ENCODE results near the gene F12. TPM values are rescaled to one million over a fixed set of nuclear protein-coding genes. Genes with fewer than 3 reads are reported as not detected.
A peak's percentile ranks its signal among the peaks of the same experiment; 100 is the strongest.
"Not testable (repeated sequence)": the region's sequence is repeated elsewhere in the genome, so short reads cannot be mapped to it uniquely, and the experiment has no call there.

The F12 gene
- total RNA-seq, 1 donor from 2014 or later: 5.8 TPM

DNA sequence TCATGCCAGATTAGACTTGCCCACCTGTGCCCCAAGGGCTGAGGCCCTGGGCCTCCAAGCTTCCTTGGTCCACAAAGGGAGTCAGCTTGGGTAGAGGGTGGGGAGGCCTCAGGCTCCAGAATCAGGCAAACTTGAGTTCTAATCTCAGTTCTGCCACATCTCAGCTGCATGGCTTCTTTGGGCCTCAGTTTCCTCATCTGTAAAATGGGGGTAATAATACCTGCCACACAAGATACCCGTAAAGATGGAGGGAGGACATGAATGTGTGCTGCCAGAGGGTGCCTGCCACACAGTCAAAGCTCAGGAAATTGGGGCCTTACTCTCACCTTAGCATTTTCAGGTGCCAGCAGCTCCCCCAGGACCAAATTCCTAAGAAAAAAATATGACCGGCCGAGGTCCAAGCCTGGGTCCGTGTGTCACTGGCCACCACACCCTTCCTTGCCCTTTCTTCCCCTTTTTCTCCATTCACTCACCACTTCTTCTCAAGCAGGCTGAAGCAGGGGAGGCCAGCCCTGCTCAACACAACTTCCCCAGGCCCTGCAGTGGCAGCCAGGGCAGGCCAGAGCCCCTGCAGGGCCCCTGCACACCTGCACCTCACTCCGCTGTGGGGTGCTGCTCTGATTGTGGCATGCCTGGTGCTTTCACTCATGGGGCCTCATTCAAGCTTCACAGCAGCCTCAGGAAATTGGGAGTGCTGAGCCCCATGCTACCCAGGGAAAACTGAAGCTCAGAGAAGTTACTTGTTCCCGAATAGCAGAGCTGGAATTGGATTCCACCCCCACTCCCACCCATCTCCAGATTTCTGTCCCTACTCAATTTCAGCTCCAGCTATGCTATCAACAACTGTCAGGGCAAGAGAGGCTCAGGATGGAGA is 47.7 kb downstream of the F12 start:
- Mint-ChIP-seq H3K27ac (peak overlapping the region; percentile 43), H3K4me1 (ENCODE audit: low read depth) (peaks cover 62% of the 10 kb centered on the region), H3K4me3 (ENCODE audit: low read depth) (peak overlapping the region; percentile 63), H3K9me3 (no peaks in the 10 kb centered on the region), H3K27me3 (ENCODE audit: low read depth) (no peaks in the 10 kb centered on the region), H3K36me3 (ENCODE audit: low read depth) (peaks cover 25% of the 10 kb centered on the region)
- intact Hi-C loops (cut with micrococcal nuclease): loop anchor here (5.0 kb wide), 2 partner anchors 41 to 49 kb away; partner anchors contain the start of genes MXD3 and PFN3
- no peak for DNase-seq (ENCODE audit: low spot score)

DNA sequence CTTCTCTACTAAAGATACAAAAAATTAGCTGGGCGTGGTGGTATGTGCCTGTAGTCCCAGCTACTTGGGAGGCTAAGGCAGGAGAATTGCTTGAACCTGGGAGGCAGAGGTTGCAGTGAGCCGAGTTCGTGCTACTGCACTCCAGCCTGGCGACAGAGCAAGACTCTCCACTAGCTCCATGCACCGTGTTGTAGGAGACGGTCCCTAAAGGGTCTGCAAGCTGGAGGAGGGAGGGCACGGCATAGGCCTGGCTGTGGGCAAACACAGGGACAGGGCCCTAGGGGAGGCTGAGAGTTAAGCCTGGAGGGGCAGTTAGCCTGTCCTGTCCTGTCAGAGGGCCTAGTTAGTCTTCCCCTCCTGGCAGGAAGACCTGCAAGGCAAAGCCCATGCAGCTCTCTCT is 48.6 kb downstream of the F12 start:
- DNase-seq (ENCODE audit: low spot score); H3K27ac Mint-ChIP-seq; H3K9me3 Mint-ChIP-seq; H3K27me3 Mint-ChIP-seq (ENCODE audit: low read depth); H3K4me3 Mint-ChIP-seq (ENCODE audit: low read depth): not testable (repeated sequence)
- H3K4me1 Mint-ChIP-seq (ENCODE audit: low read depth): peaks cover 66% of the 10 kb centered on the region
- intact Hi-C loops (cut with micrococcal nuclease): loop anchor here (5.0 kb wide), 2 partner anchors 42 to 48 kb away; partner anchors contain the start of genes MXD3 and PFN3
- peaks cover 19% of the 10 kb centered on the region for H3K36me3 Mint-ChIP-seq (ENCODE audit: low read depth)

DNA sequence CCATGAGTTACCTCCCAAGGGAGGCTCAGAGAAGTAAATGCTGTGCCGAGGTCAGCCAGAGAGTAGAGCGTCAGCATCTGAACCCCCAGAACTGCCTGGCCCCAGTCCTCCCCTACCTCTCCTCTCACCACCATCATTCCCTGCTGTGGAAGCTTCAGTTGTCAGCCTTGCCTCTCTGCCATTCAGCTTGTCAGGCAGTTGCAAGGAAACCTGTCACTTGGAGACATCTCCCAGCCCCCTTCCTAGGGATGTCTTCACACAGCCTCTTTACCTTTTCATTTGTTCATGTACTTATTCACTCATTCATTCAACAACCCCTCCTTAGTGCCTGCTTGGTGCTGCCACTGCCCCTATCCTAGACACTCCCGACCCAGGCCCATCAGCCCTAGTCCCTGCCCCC is 49.5 kb downstream of the F12 start:
- Mint-ChIP-seq H3K36me3 (ENCODE audit: low read depth) (peaks cover 17% of the 10 kb centered on the region), H3K4me1 (ENCODE audit: low read depth) (peaks cover 62% of the 10 kb centered on the region), H3K27ac (no peak overlapping the region), H3K9me3 (peaks cover 8% of the 10 kb centered on the region), H3K4me3 (ENCODE audit: low read depth) (peak overlapping the region; percentile 69), H3K27me3 (ENCODE audit: low read depth) (no peaks in the 10 kb centered on the region)
- intact Hi-C loops (cut with micrococcal nuclease): loop anchor here (5.0 kb wide), 2 partner anchors 42 to 48 kb away; partner anchors contain the start of genes MXD3 and PFN3
- DNase-seq (ENCODE audit: low spot score): no peak

DNA sequence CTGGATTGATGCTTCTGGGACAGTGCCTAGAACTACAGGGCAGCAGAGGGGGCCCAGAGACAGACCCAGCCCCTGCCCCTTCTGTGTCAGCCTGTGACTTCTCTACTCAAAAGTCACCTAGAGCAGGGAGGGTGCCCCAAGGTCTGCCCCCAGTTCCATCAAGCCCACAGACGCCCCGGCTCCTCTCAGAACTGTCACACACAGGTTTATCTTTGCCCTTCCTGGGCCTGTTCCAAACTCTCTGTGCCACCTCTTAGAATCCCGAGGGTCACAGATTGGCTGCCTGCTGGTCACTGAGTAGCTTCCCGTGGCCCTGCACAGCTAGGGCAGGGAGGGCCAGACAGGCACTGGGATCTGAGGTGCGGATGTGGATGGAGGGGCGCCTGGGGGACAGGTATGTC is 49.9 kb downstream of the F12 start:
- H3K9me3 Mint-ChIP-seq: peaks cover 8% of the 10 kb centered on the region
- intact Hi-C loops (cut with micrococcal nuclease): no loop called here
- no peak for DNase-seq (ENCODE audit: low spot score)
- H3K4me1 Mint-ChIP-seq (ENCODE audit: low read depth): peaks cover 59% of the 10 kb centered on the region
- H3K27ac Mint-ChIP-seq: no peak overlapping the region
- H3K4me3 Mint-ChIP-seq (ENCODE audit: low read depth): peak overlapping the region; percentile 88
- H3K36me3 Mint-ChIP-seq (ENCODE audit: low read depth): peaks cover 15% of the 10 kb centered on the region
- H3K27me3 Mint-ChIP-seq (ENCODE audit: low read depth): no peaks in the 10 kb centered on the region

DNA sequence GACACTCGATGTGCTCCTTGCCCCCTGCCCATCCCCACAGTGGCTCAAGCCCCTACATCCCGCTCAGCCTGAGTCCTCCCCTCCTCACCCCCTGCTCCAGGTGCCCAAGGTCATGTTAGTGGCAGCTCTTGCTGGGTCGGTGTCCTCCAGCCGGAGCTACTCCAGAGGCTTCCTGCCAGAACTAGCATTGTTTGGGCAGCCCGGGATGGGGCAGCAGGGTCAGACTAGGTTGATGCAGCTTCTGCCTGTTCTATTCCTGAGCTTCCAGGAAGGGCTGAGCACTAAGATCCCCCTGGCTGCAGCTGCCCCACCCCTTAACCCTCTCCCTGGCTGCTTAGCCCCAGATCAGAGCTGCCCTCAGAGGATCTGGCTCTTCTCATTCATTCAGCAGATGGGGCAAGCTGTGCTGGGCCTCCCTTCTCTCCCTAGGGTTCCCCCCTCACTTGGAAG is 51.0 kb downstream of the F12 start:
- peaks cover 15% of the 10 kb centered on the region for H3K36me3 Mint-ChIP-seq (ENCODE audit: low read depth)
- peaks cover 8% of the 10 kb centered on the region for H3K9me3 Mint-ChIP-seq
- no peaks in the 10 kb centered on the region for H3K27me3 Mint-ChIP-seq (ENCODE audit: low read depth)
- peak overlapping the region; percentile 30 for H3K27ac Mint-ChIP-seq
- H3K4me3 Mint-ChIP-seq (ENCODE audit: low read depth): peak overlapping the region; percentile 88
- no peak for DNase-seq (ENCODE audit: low spot score)
- H3K4me1 Mint-ChIP-seq (ENCODE audit: low read depth): peaks cover 55% of the 10 kb centered on the region
- intact Hi-C loops (cut with micrococcal nuclease): no loop called here

DNA sequence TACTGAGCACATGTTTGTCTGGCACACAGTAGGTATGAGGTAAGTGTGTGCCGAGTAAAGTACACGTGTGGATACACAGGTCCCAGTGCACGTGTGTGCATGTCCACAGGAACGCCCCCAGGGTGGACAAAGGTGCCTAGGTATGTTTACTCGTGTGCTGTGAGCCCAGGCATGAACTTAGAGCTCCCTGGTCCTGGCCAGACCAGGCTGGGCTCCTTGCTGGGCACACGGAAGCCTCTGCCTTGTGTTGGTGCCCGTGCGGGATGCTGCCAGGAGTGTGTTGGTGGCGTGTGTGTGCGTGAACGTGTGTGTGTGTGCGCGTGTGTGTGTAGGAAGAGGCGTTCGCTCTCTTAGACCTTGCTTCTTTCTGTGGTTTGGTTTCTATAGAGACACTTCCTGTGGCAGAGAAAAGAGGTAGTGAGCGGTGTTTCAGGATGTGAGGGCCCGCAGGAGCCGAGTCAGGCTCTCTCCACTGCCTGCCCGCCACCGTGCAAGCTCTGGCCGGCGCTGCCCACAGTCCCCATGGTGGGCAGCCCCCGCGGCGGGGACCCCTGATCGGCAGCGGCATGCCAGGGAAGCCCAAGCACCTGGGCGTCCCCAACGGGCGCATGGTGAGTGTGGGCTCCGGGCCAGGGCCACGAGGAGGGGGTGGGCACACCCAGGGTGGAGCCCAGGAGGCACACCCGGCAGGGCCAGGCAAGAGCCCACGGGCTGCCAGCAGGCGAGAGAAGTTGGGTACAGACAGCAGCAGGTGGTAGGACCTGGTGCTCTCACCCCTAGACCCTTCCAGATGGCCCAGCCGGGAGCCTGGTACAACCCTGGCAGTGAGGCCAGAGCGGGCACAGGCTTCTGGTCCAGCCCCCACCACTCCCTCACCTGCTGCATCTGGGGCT is 51.7 kb downstream of the F12 start, which contains the start of gene RGS14:
Gene RGS14, plus strand, starts transcription at position 466 of the 893 bp plus-strand sequence. Its CDS starts 101 bp downstream, at position 567.
- DNase-seq (ENCODE audit: low spot score): peak; percentile 72
- peak within 1 kb of the TSS; percentile 74 for H3K27ac Mint-ChIP-seq
- H3K9me3 Mint-ChIP-seq: peaks cover 8% of the 10 kb centered on the region
- H3K27me3 Mint-ChIP-seq (ENCODE audit: low read depth): no peaks in the 10 kb centered on the region
- peaks cover 15% of the 10 kb centered on the region for H3K36me3 Mint-ChIP-seq (ENCODE audit: low read depth)
- H3K4me3 Mint-ChIP-seq (ENCODE audit: low read depth): peak within 1 kb of the TSS; percentile 88
- intact Hi-C loops (cut with micrococcal nuclease): loop anchor here (2.0 kb wide), 1 partner anchor 15 kb away; no protein-coding TSS in a partner anchor
- peaks cover 53% of the 10 kb centered on the region for H3K4me1 Mint-ChIP-seq (ENCODE audit: low read depth)

DNA sequence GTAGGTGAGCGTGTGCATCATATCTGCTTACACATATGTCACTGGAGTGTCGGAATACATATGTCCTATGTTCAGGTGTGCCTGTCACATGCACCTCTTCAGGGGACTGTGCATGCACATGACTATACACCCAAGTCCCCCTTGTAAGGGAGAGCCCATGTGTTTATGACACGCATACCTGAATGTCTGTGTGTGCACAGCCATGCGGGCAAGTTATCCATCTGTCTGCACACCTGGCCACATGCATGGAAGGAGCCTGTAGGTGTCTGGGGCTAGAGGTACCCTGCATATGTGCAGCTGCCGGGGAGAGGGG is 52.3 kb downstream of the F12 start:
- Mint-ChIP-seq H3K27ac (peak overlapping the region; percentile 48), H3K27me3 (ENCODE audit: low read depth) (no peaks in the 10 kb centered on the region), H3K9me3 (peaks cover 8% of the 10 kb centered on the region), H3K4me3 (ENCODE audit: low read depth) (peak overlapping the region; percentile 88), H3K4me1 (ENCODE audit: low read depth) (peaks cover 51% of the 10 kb centered on the region), H3K36me3 (ENCODE audit: low read depth) (peaks cover 12% of the 10 kb centered on the region)
- no peak for DNase-seq (ENCODE audit: low spot score)
- intact Hi-C loops (cut with micrococcal nuclease): loop anchor here (2.0 kb wide), 1 partner anchor 16 kb away; no protein-coding TSS in a partner anchor

DNA sequence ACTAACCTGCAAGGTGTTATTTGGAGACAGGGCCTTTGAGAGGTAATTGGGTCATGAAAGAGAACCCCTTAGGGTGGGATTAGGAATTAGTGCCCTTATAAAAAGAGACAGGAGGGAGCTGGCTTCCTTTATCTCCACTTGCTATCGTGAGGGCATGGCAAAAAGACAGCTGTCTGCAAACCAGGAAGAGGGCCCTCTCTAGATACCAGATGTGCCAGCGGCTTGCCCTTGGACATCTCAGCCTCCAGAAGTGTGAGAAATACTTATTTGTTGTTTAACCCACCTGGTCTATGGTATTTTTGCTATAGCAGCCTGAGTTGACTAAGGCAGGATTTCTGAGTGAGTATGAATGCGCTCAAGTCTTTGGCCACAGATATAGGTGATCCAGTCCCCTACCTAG is 52.6 kb downstream of the F12 start:
- intact Hi-C loops (cut with micrococcal nuclease): loop anchor here (2.0 kb wide), 1 partner anchor 16 kb away; no protein-coding TSS in a partner anchor
- H3K27me3 Mint-ChIP-seq (ENCODE audit: low read depth): no peaks in the 10 kb centered on the region
- peaks cover 50% of the 10 kb centered on the region for H3K4me1 Mint-ChIP-seq (ENCODE audit: low read depth)
- H3K4me3 Mint-ChIP-seq (ENCODE audit: low read depth): no peak overlapping the region
- peaks cover 8% of the 10 kb centered on the region for H3K36me3 Mint-ChIP-seq (ENCODE audit: low read depth)
- no peak for DNase-seq (ENCODE audit: low spot score)
- peaks cover 8% of the 10 kb centered on the region for H3K9me3 Mint-ChIP-seq
- H3K27ac Mint-ChIP-seq: peak overlapping the region; percentile 1

DNA sequence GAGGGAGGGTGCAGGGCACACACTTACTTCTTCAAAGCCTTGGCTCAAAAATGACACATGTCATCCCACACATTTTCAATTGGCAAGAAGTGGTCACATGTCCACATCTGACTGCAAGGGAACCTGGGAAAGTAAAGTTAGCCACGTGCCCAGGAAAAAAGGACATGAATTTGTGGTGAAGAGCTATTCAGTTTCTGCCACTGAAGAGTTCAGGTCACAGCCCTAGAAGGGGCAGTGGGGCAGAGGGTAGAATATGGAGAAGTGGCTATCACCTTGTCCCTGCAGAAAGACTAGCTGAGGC is 53.5 kb downstream of the F12 start:
- Mint-ChIP-seq H3K27ac (no peak overlapping the region), H3K4me3 (ENCODE audit: low read depth) (no peak overlapping the region), H3K36me3 (ENCODE audit: low read depth) (peaks cover 7% of the 10 kb centered on the region), H3K9me3 (peaks cover 8% of the 10 kb centered on the region), H3K27me3 (ENCODE audit: low read depth) (no peaks in the 10 kb centered on the region), H3K4me1 (ENCODE audit: low read depth) (peaks cover 46% of the 10 kb centered on the region)
- intact Hi-C loops (cut with micrococcal nuclease): loop anchor here (2.0 kb wide), 1 partner anchor 17 kb away; no protein-coding TSS in a partner anchor
- no peak for DNase-seq (ENCODE audit: low spot score)

DNA sequence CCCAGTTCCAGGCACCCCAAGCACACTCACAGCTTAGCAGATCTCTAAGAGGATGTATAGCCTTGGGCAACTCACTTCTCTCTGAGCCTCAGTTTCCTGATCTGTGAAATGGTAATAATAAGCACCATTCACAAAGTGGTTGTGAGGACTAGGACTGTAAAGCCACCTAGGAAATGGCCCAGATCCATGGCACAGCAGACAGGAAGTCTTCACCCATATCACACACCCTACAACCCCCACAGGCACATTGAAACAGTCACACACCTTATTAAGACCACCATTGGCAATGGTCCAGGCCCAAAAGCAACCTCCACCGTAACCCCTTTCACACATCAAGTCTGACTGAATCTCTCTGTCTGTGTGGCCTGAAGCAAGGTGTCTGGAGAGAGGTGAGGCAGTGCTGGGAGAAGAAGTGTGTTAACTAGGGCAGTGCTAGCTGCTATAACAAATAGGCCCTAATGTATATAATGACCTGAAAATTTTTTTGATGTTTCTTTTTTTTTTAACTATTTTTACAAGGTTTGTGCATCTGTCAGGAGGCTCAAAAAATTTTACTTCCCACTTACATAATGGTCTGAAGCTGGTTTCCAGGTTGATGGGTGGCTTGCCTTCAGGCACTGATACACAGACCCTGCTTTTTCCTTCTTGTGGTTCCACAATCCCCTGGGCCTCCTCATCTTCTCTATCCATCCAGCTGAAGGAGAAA is 54.0 kb downstream of the F12 start:
- Mint-ChIP-seq H3K4me1 (ENCODE audit: low read depth) (peaks cover 50% of the 10 kb centered on the region), H3K36me3 (ENCODE audit: low read depth) (peaks cover 11% of the 10 kb centered on the region), H3K27me3 (ENCODE audit: low read depth) (no peaks in the 10 kb centered on the region), H3K27ac (no peak overlapping the region), H3K4me3 (ENCODE audit: low read depth) (no peak overlapping the region), H3K9me3 (peaks cover 8% of the 10 kb centered on the region)
- no peak for DNase-seq (ENCODE audit: low spot score)
- intact Hi-C loops (cut with micrococcal nuclease): no loop called here

DNA sequence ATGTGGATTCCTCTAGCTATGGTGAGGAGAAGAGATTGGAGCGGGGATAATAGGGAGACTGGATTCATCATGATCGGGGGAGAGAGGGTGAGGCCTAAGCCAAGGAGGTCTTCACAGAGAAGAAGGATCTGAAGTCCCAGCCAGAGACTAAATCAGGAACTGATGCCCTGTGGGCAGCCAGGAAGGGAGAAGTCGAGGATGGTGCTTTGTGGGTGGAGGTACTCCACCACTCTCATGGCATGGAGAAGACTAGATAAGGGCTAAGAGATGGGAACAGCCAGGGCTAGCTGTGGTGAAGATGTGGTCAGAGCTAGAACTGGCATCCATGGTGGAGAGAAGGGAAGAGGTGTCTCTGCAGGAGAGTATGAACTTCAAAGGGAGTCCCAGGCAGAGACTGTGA is 54.7 kb downstream of the F12 start:
- Mint-ChIP-seq H3K27me3 (ENCODE audit: low read depth) (no peaks in the 10 kb centered on the region), H3K27ac (no peak overlapping the region), H3K4me1 (ENCODE audit: low read depth) (peaks cover 50% of the 10 kb centered on the region), H3K9me3 (peaks cover 8% of the 10 kb centered on the region), H3K36me3 (ENCODE audit: low read depth) (peaks cover 12% of the 10 kb centered on the region), H3K4me3 (ENCODE audit: low read depth) (no peak overlapping the region)
- no peak for DNase-seq (ENCODE audit: low spot score)
- intact Hi-C loops (cut with micrococcal nuclease): no loop called here

DNA sequence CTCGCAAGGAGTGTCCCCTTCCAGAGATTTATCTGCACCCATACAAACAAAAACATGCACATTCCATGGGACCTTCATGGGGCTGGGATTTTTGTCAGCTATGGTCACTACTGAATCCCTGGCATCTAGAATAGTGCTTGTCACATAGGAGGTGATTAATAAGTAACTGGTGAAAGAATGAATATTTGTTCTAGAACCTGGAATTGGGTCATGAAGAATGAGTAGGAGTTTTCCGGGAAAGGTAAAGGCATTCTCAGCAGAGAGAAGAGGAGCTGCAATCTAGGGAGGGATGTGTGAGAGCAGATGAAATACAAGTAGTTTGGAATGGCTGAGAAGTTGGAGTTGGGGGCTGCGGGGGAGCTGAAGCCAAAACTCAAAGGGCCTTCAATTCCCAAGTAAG is 55.1 kb downstream of the F12 start:
- Mint-ChIP-seq H3K27ac (no peak overlapping the region), H3K36me3 (ENCODE audit: low read depth) (peaks cover 15% of the 10 kb centered on the region), H3K27me3 (ENCODE audit: low read depth) (no peaks in the 10 kb centered on the region), H3K9me3 (peaks cover 8% of the 10 kb centered on the region), H3K4me3 (ENCODE audit: low read depth) (no peak overlapping the region), H3K4me1 (ENCODE audit: low read depth) (peaks cover 48% of the 10 kb centered on the region)
- no peak for DNase-seq (ENCODE audit: low spot score)
- intact Hi-C loops (cut with micrococcal nuclease): no loop called here

Data from activated T-helper 2 cell treated with anti-CD3 and anti-CD28 coated beads, Interferon-gamma antibody, Interleukin-2, Interleukin-4, amounts not matched to agents 10 μg/mL and 5 μg/mL and 100 μg/mL, durations not matched to agents 14 hours and 24 hours and 36 hours (primary cell).